Calu3 (cell line): ENCODE measurements around the gene RPL19. TPM values are rescaled to one million over a fixed set of nuclear protein-coding genes. Genes with fewer than 3 reads are reported as not detected.
A peak's percentile ranks its signal among the peaks of the same experiment; 100 is the strongest.

Source experiments
- BruUV-seq: library from RNA; stranded (reverse); fragments of 400-500 nt; replicated peaks from 2 replicates; lab custom pipeline; 2021; lab: Mats Ljungman, UMichigan
- CTCF ChIA-PET: fragments of 300-600 bp; sonication (Branson Sonifier 250); formaldehyde crosslinking; loops from one replicate; lab custom pipeline; 2022; ENCODE audit warnings: antibody characterized with exemption; lab: Charles Lee
- DNase-seq: peaks from one replicate; pipeline ENCODE4 v3.0.0; 2022
- H3K27ac Mint-ChIP-seq: one replicate; pipeline ENCODE4 v1.8.0; 2022; ENCODE audit warnings: mixed read lengths; ENCODE audit not compliant: unreplicated experiment
- H3K27me3 Mint-ChIP-seq: one replicate; pipeline ENCODE4 v1.8.0; 2022; ENCODE audit warnings: mixed read lengths; ENCODE audit not compliant: unreplicated experiment
- H3K36me3 Mint-ChIP-seq: one replicate; pipeline ENCODE4 v1.8.0; 2022; ENCODE audit warnings: mild to moderate bottlenecking, moderate library complexity, mixed read lengths; ENCODE audit not compliant: insufficient read depth, unreplicated experiment
- H3K4me1 Mint-ChIP-seq: one replicate; pipeline ENCODE4 v1.8.0; 2022; ENCODE audit warnings: mild to moderate bottlenecking, low read depth, mixed read lengths; ENCODE audit not compliant: unreplicated experiment
- H3K4me3 Mint-ChIP-seq: one replicate; pipeline ENCODE4 v1.8.0; 2022; ENCODE audit warnings: mild to moderate bottlenecking, low read depth, moderate library complexity, mixed read lengths; ENCODE audit not compliant: unreplicated experiment
- H3K9me3 Mint-ChIP-seq: one replicate; pipeline ENCODE4 v1.8.0; 2022; ENCODE audit warnings: low read depth, mixed read lengths; ENCODE audit not compliant: unreplicated experiment
- CTCF ChIP-seq: fragments of 200-600 bp; IDR thresholded peaks from one replicate; pipeline ENCODE4 v1.8.0; 2022; ENCODE audit warnings: antibody characterized with exemption; ENCODE audit not compliant: unreplicated experiment
- intact Hi-C: fragments of 100-400 bp; cut with micrococcal nuclease; formaldehyde crosslinking; loops from one replicate; pipeline ENCODE4 v1.10.0; 2022; ENCODE audit not compliant: unreplicated experiment
- total RNA-seq: library from RNA; stranded (reverse); gene quantifications from 2 replicates; pipeline ENCODE4 v1.2.3, GENCODE V29; 2022

The RPL19 gene
- total RNA-seq, 1 experiment from 2014 or later, result 6,763 TPM

- intact Hi-C loops, result no loop called here
- CTCF ChIA-PET, result interaction anchor here (1.0 to 5.6 kb wide), 21 partner anchors 8 to 255 kb away, joined by 3 to 165 read pairs (median 10); partner anchors contain the start of genes ARL5C and RPL19
Measured at GRCh38 chr17:39237586-39237985, 37.5 kb downstream of the RPL19 start.

GRCh38 chr17:39238311-39238972, 38.4 kb downstream of the RPL19 start:
- Mint-ChIP-seq H3K4me1 (peaks cover 36% of the 10 kb centered on the region), H3K27me3 (peaks cover 13% of the 10 kb centered on the region), H3K9me3 (no peaks in the 10 kb centered on the region), H3K36me3 (peaks cover 10% of the 10 kb centered on the region), H3K27ac (peak overlapping the region; percentile 81), H3K4me3 (peak overlapping the region; percentile 46)
- BruUV-seq, result no TSS peak
- intact Hi-C loops, result no loop called here
- peak; percentile 16 for TF ChIP-seq CTCF
- CTCF ChIA-PET, result interaction anchor here (0.5 to 5.6 kb wide), 36 partner anchors 8 to 1036 kb away, joined by 3 to 165 read pairs (median 4); partner anchors contain the start of genes ARL5C, FBXL20, MED1 and RPL19
- peak; percentile 97 for DNase-seq

More at GRCh38 chr17:39237586-39237985, 37.5 kb downstream of the RPL19 start:
- no peak for DNase-seq
- no TSS peak for BruUV-seq
- Mint-ChIP-seq H3K4me3 (no peak overlapping the region), H3K4me1 (peaks cover 36% of the 10 kb centered on the region), H3K36me3 (peaks cover 10% of the 10 kb centered on the region), H3K9me3 (no peaks in the 10 kb centered on the region), H3K27ac (no peak overlapping the region), H3K27me3 (peaks cover 13% of the 10 kb centered on the region)
- no peak for TF ChIP-seq CTCF

- no peaks in the 10 kb centered on the region for H3K9me3 Mint-ChIP-seq
- H3K4me3 Mint-ChIP-seq, result no peak overlapping the region
- H3K36me3 Mint-ChIP-seq, result peaks cover 17% of the 10 kb centered on the region
- H3K27me3 Mint-ChIP-seq, result peaks cover 15% of the 10 kb centered on the region
- H3K4me1 Mint-ChIP-seq, result peaks cover 36% of the 10 kb centered on the region
- intact Hi-C loops, result loop anchor here (1.0 kb wide), 1 partner anchor 32 kb away; no protein-coding TSS in a partner anchor
- CTCF ChIA-PET, result interaction anchor here (0.7 to 5.6 kb wide), 6 partner anchors 33 to 257 kb away, joined by 3 to 165 read pairs (median 9); partner anchors contain the start of gene RPL19
- DNase-seq, result peak; percentile 95
- no peak overlapping the region for H3K27ac Mint-ChIP-seq
- peak; percentile 99 for TF ChIP-seq CTCF
- no TSS peak for BruUV-seq
Measured at GRCh38 chr17:39239640-39240314, 39.7 kb downstream of the RPL19 start.

- BruUV-seq, result no TSS peak
- no peaks in the 10 kb centered on the region for H3K9me3 Mint-ChIP-seq
- H3K27me3 Mint-ChIP-seq, result peaks cover 15% of the 10 kb centered on the region
- no peak overlapping the region for H3K27ac Mint-ChIP-seq
- no peak for DNase-seq
- CTCF ChIA-PET, result interaction anchor here (0.7 to 8.4 kb wide), 3 partner anchors 34 to 257 kb away, joined by 6 to 442 read pairs (median 7); no protein-coding TSS in a partner anchor
- no peak for TF ChIP-seq CTCF
- H3K36me3 Mint-ChIP-seq, result peaks cover 17% of the 10 kb centered on the region
- H3K4me3 Mint-ChIP-seq, result no peak overlapping the region
- intact Hi-C loops, result no loop called here
- peaks cover 31% of the 10 kb centered on the region for H3K4me1 Mint-ChIP-seq
Measured at GRCh38 chr17:39240631-39241030, 40.5 kb downstream of the RPL19 start.
